T-cell (primary cell): ENCODE measurements around the gene CCDC148. TPM values are rescaled to one million over a fixed set of nuclear protein-coding genes. Genes with fewer than 3 reads are reported as not detected.
"Not testable (repeated sequence)": the region's sequence is repeated elsewhere in the genome, so short reads cannot be mapped to it uniquely, and the experiment has no call there.

Source experiments
- ATAC-seq, 4 experiments: fragments of 200-7000 bp in 3 of 4; fragments of 150-1000 bp in 1 of 4; cut with Tn5 transposase; replicated peaks in 1 of 4; 1 replicate in 3 of 4; 2 replicates in 1 of 4; pipeline ENCODE4 v1.10.0; 2021; ENCODE audit warnings: moderate library complexity in 3 of 4, mild to moderate bottlenecking in 2 of 4, moderate number of reproducible peaks in 1 of 4
- CTCF ChIA-PET, 2 donors: fragments of 300-600 bp; sonication (Branson Sonifier 250); formaldehyde crosslinking; loops; one replicate each; lab custom pipeline; 2022; ENCODE audit warnings: antibody characterized with exemption in 2 of 2; lab: Charles Lee
- POLR2A ChIA-PET, 2 donors: fragments of 300-600 bp; sonication (Branson Sonifier 250); formaldehyde crosslinking; loops; one replicate each; lab custom pipeline; 2022; ENCODE audit warnings: antibody characterized with exemption in 2 of 2; lab: Charles Lee
- DNase-seq, 35 experiments: peaks; one replicate each; pipeline versions ENCODE4 v3.0.0 to v3.0.0-alpha.2; 2013 to 2023
- H3K27ac ChIP-seq: one replicate; pipeline ENCODE4 v1.5.1; 2013; ENCODE audit warnings: low read length
- H3K27me3 ChIP-seq, 2 experiments: replicated peaks in 1 of 2; 1 replicate in 1 of 2; 2 replicates in 1 of 2; pipeline versions ENCODE4 v1.6.1 to v1.7.0; 2013; ENCODE audit warnings: low read length in 1 of 2, mixed read lengths in 1 of 2; ENCODE audit not compliant: control insufficient read depth in 2 of 2, insufficient read depth in 2 of 2; ENCODE audit errors: extremely low read depth in 1 of 2
- H3K36me3 ChIP-seq, 2 donors: 1 replicate in 1 of 2; 2 replicates in 1 of 2; pipeline versions ENCODE4 v1.6.1 to v1.7.0; 2013; ENCODE audit warnings: low read length in 1 of 2; ENCODE audit not compliant: control insufficient read depth in 2 of 2, insufficient read depth in 1 of 2; ENCODE audit errors: extremely low read depth in 1 of 2
- H3K4me1 ChIP-seq, 2 experiments: 1 replicate in 1 of 2; 2 replicates in 1 of 2; pipeline versions ENCODE4 v1.6.1 to v1.7.0; 2013; ENCODE audit warnings: low read length in 2 of 2, mixed read lengths in 1 of 2; ENCODE audit not compliant: insufficient read depth in 2 of 2, control insufficient read depth in 1 of 2; ENCODE audit errors: extremely low read depth in 1 of 2
- H3K4me3 ChIP-seq, 2 donors: 1 replicate in 1 of 2; 2 replicates in 1 of 2; pipeline versions ENCODE4 v1.5.1 to v1.7.0; 2013; ENCODE audit warnings: mild to moderate bottlenecking in 2 of 2, low read length in 1 of 2, moderate library complexity in 1 of 2; ENCODE audit not compliant: control insufficient read depth in 1 of 2; ENCODE audit errors: extremely low read depth in 1 of 2
- H3K9me3 ChIP-seq: 2 replicates; pipeline ENCODE4 v1.7.0; 2013
- H3K27ac Mint-ChIP-seq, 2 donors: one replicate each; pipeline ENCODE4 v1.8.0; 2020 to 2021; ENCODE audit warnings: mild to moderate bottlenecking in 2 of 2, mixed read lengths in 2 of 2
- H3K27me3 Mint-ChIP-seq, 2 donors: one replicate each; pipeline ENCODE4 v1.8.0; 2021 to 2022; ENCODE audit warnings: mixed read lengths in 2 of 2
- H3K36me3 Mint-ChIP-seq: one replicate; pipeline ENCODE4 v1.8.0; 2021; ENCODE audit warnings: mixed read lengths
- H3K4me1 Mint-ChIP-seq, 3 donors: one replicate each; pipeline ENCODE4 v1.8.0; 2020 to 2022; ENCODE audit warnings: mixed read lengths in 3 of 3, mild to moderate bottlenecking in 1 of 3
- H3K4me3 Mint-ChIP-seq, 3 donors: one replicate each; pipeline ENCODE4 v1.8.0; 2020 to 2022; ENCODE audit warnings: mild to moderate bottlenecking in 3 of 3, mixed read lengths in 3 of 3, moderate library complexity in 3 of 3
- H3K9me3 Mint-ChIP-seq, 3 donors: one replicate each; pipeline ENCODE4 v1.8.0; 2020 to 2022; ENCODE audit warnings: mixed read lengths in 3 of 3
- WGBS: methylation state at CpG from one replicate; pipeline ENCODE4 v1.1.5; 2013; ENCODE audit warnings: missing lambda C conversion rate; ENCODE audit not compliant: insufficient coverage; 5-methylcytosine and 5-hydroxymethylcytosine counted together
- total RNA-seq, 35 experiments: library from RNA in 6 of 35; stranded (reverse) in 6 of 35; fragments of 120-200 nt in 1 of 35; gene quantifications; one replicate each; pipeline versions ENCODE4 v1.2.1 to v1.2.4 and lab custom pipeline; 2013 to 2026

CCDC148 gene
- total RNA-seq, 5 donors from 2014 or later (not counting 1 experiment from before 2014, with no cell fraction given): not detected

- H3K27me3 Mint-ChIP-seq, POLR2A ChIA-PET: not testable (repeated sequence)
- WGBS: 88% methylated on average over 3 of the region's 20 CpGs
Measured at GRCh38 chr2:158350751-158351465, 105.6 kb downstream of the CCDC148 start.

DNA sequence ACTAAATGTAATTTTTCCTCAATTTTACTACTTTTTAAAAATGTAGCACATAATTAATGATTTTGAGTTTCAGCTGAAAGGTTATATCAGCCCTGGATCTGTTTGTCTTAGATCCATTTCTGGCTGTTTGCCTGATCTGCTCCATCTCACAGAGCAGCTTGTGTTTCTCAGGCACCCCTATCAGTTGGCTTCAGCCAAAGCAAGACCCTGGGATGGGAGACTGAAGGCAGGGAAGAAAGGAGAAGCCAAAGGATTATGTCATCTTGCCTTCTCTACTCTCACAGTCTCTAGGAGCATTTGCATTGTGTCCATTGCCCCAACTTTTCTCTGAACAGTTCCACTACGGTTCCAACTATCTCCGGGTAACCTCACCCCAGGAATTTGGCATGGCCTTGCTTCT lies 110.5 kb downstream of the CCDC148 start:
- ATAC-seq (no peak), DNase-seq (no peak)
- Mint-ChIP-seq H3K36me3 (no peaks in the 10 kb centered on the region), H3K4me1 (no peaks in the 10 kb centered on the region), H3K9me3 (no peaks in the 10 kb centered on the region), H3K27ac (no peak overlapping the region), H3K4me3 (no peak overlapping the region), H3K27me3 (peaks cover 0 to 5% of the 10 kb centered on the region in 2 donors)
- Histone ChIP-seq H3K36me3 (no peaks in the 10 kb centered on the region), H3K27me3 (no peaks in the 10 kb centered on the region), H3K27ac (no peak overlapping the region), H3K4me3 (no peak overlapping the region), H3K9me3 (no peaks in the 10 kb centered on the region), H3K4me1 (no peaks in the 10 kb centered on the region)
- ChIA-PET POLR2A (no interaction called here), CTCF (no interaction called here)
- 88% methylated on average over 2 of the region's 2 CpGs for WGBS

More at GRCh38 chr2:158350751-158351465, 105.6 kb downstream of the CCDC148 start:
- H3K4me3 Mint-ChIP-seq, H3K36me3 ChIP-seq, H3K9me3 ChIP-seq, H3K9me3 Mint-ChIP-seq, H3K4me1 Mint-ChIP-seq, DNase-seq, CTCF ChIA-PET, H3K27ac Mint-ChIP-seq, H3K27ac ChIP-seq, H3K4me3 ChIP-seq, H3K36me3 Mint-ChIP-seq, H3K4me1 ChIP-seq, H3K27me3 ChIP-seq, ATAC-seq: not testable (repeated sequence)

DNA sequence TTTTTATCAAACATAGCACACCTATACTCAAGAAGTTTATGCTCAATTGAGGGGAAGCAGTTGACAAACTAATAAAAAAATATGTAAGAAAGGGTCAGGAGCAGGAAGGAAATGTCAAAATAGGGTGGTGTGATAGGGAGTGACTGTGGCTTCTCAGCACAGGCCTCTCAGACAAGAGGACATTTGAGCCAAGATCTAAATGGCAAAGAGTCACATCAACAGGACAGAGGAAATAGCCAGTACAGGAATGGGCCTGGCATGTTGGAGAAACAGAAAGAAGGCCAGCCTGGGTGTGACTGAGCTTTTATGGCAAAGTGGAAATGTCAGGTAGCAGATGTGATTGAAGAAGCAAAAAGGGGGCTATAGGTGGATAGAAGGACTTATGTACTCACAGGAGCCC lies 117.0 kb downstream of the CCDC148 start:
- Histone ChIP-seq H3K27me3 (no peaks in the 10 kb centered on the region), H3K4me3 (no peak overlapping the region), H3K36me3 (no peaks in the 10 kb centered on the region), H3K9me3 (no peaks in the 10 kb centered on the region), H3K4me1 (no peaks in the 10 kb centered on the region), H3K27ac (no peak overlapping the region)
- Mint-ChIP-seq H3K4me3 (no peak overlapping the region), H3K36me3 (no peaks in the 10 kb centered on the region), H3K4me1 (no peaks in the 10 kb centered on the region), H3K27me3 (peaks cover 5 to 15% of the 10 kb centered on the region in 2 donors), H3K27ac (no peak overlapping the region), H3K9me3 (no peaks in the 10 kb centered on the region)
- ChIA-PET POLR2A (no interaction called here), CTCF (no interaction called here)
- ATAC-seq: no peak
- no peak for DNase-seq

- Histone ChIP-seq H3K27ac (no peak overlapping the region), H3K4me1 (no peaks in the 10 kb centered on the region), H3K27me3 (no peaks in the 10 kb centered on the region), H3K36me3 (no peaks in the 10 kb centered on the region), H3K4me3 (no peak overlapping the region), H3K9me3 (no peaks in the 10 kb centered on the region)
- no peak for ATAC-seq
- H3K27me3 Mint-ChIP-seq: peaks cover 5 to 15% of the 10 kb centered on the region in 2 donors
- H3K36me3 Mint-ChIP-seq: no peaks in the 10 kb centered on the region
- no peak overlapping the region for H3K4me3 Mint-ChIP-seq
- H3K27ac Mint-ChIP-seq: no peak overlapping the region
- no peak for DNase-seq
- ChIA-PET CTCF (no interaction called here), POLR2A (no interaction called here)
- no peaks in the 10 kb centered on the region for H3K4me1 Mint-ChIP-seq
- H3K9me3 Mint-ChIP-seq: peaks cover 0 to 15% (median 0%) of the 10 kb centered on the region in 3 donors
Measured at GRCh38 chr2:158337018-158337417, 119.5 kb downstream of the CCDC148 start.

- DNase-seq, POLR2A ChIA-PET, H3K27me3 ChIP-seq, H3K36me3 ChIP-seq, H3K27ac ChIP-seq, H3K36me3 Mint-ChIP-seq, CTCF ChIA-PET, H3K4me3 Mint-ChIP-seq, H3K4me1 ChIP-seq, H3K4me1 Mint-ChIP-seq, ATAC-seq, H3K4me3 ChIP-seq, H3K27ac Mint-ChIP-seq, H3K9me3 ChIP-seq: not testable (repeated sequence)
- Mint-ChIP-seq H3K27me3 (peaks cover 4 to 11% of the 10 kb centered on the region in 2 donors), H3K9me3 (peaks cover 2 to 20% (median 7%) of the 10 kb centered on the region in 3 donors)
- no CpG with 5 or more reads among the region's 2 CpGs for WGBS
Measured at GRCh38 chr2:158331799-158332198, 124.8 kb downstream of the CCDC148 start.

- POLR2A ChIA-PET: no interaction called here
- no peaks in the 10 kb centered on the region for H3K27me3 Mint-ChIP-seq
- 83% methylated on average over 1 of the region's 2 CpGs for WGBS
Measured at GRCh38 chr2:158325782-158326340, 130.7 kb downstream of the CCDC148 start.

More at GRCh38 chr2:158325782-158326340, 130.7 kb downstream of the CCDC148 start:
- CTCF ChIA-PET: interaction anchor here in 1 of 2 donors (0.6 kb wide), 1 partner anchor 324 kb away, joined by 4 read pairs; no protein-coding TSS in a partner anchor
- Histone ChIP-seq H3K36me3 (no peaks in the 10 kb centered on the region), H3K27ac (no peak overlapping the region), H3K27me3 (no peaks in the 10 kb centered on the region), H3K4me3 (no peak overlapping the region), H3K4me1 (no peaks in the 10 kb centered on the region), H3K9me3 (no peaks in the 10 kb centered on the region)
- Mint-ChIP-seq H3K9me3 (peaks cover 2 to 5% (median 3%) of the 10 kb centered on the region in 3 donors), H3K36me3 (no peaks in the 10 kb centered on the region), H3K4me1 (no peaks in the 10 kb centered on the region), H3K4me3 (no peak overlapping the region), H3K27ac (no peak overlapping the region)
- no peak for ATAC-seq
- DNase-seq: no peak
